ENCODE data around the gene STRN4.
"Not testable (repeated sequence)": the region's sequence is repeated elsewhere in the genome, so short reads cannot be mapped to it uniquely, and the experiment has no call there.

STRN4 gene

DNA sequence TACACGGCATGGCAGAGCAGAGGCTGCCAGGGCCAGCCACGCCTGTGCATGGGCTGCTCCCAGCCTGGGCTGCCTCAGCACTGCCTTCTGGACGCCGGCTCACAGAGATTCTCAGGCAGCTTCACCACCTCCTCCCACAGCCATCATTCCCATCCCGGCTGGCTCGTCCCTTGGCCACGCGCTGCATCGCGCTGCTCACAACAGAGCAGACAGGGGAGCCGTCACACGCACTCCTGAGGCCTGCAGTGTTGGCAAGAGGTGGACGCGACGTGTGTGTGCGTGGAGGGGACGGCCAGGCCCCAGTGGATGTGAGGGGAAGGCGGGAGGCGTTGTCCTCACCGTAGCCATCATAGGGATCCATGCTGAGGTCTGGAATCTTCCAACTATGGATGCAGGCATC is 21.8 kb downstream of the STRN4 start:
- DNase-seq: no peak

DNA sequence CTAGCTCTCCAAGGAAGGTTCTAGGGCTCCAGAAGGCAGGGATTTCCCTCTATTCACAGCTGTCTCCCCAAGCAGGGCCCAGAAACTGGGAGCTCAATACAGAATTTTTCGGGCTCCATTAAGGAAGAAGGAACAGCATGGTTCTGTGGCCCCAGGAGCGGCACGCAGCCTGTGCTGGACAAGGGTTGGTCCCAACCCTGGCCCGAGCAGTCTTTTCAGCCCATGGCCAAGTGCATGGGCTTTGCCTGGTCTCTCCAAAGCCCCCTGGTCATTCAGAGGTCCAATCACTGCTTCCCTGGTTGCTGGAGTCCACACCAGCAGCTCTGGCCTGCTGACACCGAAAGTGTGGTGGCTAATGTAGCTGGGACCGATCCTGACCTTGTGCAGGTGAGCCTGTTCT is 22.8 kb downstream of the STRN4 start:
- no peak for DNase-seq

DNA sequence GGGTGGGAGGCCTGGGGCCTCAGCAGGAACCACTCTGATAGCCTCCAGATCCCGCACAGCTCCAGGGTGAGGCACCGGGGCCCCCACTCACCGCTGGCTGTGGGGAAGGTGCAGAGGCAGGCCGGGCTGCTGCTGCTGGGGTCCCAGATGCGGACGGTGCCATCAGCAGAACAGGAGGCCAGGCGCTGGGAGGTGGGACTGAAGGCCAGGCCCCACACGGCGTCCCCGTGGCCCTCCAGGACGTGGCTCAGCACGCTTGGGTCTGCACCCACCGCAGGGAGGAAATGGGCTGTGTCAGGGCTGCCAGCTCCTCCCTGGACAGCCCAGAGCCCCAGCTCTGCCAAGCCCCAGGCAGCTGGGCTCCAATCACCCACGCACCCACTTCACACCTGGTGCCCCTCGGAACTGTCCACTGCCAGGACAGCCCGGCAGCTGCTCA is 23.2 kb downstream of the STRN4 start:
- DNase-seq: no peak

DNA sequence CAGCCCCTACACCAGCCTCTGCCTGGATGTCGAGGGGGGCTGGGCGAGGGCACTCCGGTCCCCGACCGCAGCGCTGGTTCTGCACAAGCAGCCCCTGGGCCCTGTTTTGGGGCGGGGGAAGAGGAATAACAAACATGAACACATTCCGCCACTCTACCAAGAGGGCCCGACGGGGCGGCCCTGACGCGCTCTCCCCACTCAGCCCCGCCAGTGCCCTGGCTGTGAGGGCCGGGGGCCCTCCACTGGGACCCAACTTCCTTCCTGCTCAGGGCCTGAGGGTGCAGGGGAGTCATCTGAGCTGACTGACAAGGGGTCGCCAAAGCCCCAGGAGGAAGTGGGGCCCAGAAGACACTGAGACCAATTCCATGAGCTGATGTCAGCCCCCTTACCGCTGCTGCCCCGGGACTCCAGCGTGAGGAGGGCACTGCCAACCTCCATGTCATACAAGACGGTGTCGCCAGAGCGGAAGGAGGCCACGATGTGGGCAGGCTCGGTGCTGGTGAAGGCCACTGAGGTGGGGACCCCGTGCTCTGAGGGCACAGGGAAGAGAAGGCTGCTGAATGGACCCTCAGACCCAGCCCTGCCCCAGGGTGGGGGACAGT is 23.7 kb downstream of the STRN4 start:
- DNase-seq: no peak

DNA sequence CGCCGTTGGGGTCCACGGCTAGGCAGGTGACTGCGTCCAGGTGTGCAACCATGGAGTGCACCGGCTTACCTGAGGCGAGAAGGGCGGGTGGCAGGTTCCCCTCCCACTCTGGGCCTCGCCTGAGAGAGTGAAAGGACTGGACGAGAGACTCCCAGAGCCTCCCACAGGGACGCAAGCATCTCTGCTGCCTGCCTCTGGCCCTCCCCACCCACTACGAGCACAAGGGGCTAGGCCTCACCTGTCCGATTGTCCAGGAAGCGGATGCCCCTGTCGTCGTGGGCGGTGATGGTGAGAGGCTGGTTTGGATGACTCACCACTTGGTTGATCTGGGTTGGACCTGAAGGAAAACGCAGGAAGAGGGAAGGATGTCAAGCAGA is 24.3 kb downstream of the STRN4 start:
- no peak for DNase-seq

DNA sequence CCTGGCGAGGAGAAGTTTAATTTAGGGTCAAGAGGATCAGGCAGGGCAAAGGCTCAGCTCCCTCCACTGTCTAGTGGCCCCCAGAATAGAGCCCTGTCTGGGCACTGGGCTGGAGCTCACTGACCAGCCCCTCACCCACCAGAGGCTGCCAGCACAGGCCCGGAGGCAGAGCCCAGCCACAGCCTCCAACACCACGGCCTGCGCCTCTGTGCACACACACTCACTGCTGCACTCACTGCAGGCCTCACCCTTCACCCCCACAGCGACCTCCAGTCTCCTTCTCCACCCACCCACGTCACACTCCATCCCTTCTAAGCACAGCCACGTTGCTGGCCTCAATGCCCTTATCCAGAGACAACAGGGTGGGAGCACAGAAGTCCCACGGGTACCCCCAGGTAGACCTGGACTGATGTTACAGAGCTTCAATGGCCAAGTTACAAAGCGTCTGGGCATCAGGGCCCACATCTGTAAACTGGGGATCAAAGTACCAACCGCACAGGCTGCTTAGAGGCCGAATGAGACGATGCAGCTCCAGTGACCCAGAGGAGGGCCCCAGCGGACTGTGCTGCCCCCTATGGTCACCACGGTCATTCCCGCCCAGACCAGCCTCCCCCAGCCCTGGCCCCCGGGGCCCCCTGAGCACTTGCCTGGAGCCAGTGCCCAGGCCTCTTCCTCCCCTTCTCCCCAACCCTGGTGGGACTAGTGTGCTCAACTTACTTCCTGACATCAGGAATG is 24.8 kb downstream of the STRN4 start:
- no peak for DNase-seq

DNA sequence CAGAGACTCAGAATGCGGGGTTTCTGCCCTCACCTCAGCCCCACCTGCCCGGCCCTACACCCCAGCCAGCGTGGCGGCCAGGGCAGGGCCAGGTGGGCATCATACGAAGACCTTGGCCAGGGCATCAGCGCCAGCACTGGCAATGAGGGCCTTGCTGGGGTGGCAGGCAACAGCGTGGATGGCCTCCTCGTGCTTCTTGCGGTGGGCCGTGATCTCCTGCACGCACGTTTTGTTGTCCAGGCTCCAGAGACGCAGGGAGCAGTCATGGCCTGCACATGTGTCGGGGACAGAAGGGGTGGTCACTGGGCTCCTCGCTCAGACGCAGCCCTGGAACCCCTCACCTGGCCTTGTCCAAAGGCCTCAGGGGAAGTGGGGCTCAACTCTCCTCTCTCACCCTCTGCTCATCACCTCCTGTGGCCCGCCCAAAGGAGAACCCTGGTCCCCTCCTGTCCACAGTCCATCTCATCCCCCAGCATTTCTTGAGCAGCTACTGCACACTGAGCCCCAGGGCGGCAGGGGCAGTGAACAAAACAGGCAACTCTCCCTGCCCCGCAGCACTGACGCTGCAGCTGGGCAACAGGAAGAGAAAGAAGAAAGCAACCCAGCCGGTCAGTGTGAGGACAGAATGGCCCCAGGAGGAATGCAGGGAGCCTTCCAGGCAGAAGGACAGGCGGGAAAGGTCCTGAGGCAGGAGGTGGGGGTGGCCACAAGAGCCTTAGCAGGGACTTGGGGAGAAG is 25.6 kb downstream of the STRN4 start:
- DNase-seq: no peak

DNA sequence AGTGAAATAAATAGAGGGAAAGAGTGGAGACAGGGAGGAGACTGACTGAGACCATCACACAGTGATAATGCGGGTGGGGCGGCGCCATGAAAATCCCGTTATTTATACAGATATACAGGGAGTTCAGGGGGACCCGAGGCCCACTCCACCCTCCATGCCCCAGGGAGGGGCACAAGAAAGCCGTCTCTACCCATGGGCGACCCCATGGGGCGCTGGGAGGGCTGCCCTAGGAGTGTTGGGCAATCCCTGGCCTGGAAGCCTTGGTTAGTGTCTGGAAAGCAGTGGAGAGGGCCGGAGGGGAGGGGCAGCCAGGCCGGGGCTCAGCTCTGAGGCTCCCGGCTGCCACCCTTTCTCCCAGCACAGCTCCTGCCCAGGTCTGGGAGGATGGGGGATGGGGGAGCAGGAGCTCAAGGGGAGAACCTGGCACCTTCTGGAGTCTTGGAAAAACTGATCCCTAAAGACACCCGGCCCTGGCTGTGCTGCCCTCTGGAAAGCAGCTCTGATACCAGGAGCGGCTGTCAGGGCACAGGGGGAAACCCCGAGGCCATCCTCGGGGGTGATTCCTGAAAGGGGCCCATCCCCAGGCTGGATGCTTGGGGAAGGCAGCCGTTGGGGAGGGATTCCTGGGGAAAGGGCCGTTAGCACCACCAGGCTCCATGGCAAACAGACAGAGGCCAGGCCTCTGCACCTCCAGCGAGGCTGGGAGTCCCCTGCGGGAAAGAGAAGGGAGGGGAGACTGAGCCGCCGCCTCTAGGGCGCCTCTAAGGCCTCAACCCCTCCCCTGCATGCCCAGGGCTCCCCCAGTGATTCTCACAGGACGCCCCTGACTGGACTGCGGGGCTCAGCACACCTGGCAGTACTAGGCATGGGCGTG is 26.4 kb downstream of the STRN4 start:
- no peak for DNase-seq

DNA sequence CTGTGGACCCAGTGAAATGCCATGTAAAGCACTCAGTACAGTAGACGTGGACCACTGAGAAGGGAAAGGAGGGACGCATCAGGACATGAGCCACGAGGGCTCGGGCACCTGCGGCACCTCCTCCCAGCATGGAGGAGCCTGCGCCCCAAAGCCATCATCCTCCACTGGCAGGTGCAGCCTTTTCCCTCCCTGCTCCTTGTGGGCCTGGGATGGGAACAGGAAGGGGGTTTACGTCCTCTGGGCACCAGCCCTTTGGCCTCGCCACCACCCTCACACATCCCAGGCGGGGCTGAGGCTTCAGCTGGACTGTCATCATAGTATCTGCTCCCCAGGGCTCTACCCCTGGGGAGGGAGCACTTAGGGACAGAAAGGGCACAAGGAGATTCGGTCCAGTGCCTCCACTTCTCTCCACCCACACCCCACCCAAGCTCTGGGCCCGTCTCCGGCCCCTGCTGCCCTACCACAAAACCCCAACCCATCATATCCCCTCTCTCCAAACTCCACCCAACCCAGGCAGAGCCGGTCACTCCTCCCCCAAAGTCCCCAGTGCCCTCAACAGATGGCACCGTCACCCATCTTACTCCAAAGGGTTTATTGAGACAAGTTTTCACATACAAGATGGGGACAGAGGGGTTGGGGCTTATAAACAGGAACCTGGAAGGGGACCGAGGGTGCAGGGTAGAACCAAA is 27.2 kb downstream of the STRN4 start:
- no peak for DNase-seq

DNA sequence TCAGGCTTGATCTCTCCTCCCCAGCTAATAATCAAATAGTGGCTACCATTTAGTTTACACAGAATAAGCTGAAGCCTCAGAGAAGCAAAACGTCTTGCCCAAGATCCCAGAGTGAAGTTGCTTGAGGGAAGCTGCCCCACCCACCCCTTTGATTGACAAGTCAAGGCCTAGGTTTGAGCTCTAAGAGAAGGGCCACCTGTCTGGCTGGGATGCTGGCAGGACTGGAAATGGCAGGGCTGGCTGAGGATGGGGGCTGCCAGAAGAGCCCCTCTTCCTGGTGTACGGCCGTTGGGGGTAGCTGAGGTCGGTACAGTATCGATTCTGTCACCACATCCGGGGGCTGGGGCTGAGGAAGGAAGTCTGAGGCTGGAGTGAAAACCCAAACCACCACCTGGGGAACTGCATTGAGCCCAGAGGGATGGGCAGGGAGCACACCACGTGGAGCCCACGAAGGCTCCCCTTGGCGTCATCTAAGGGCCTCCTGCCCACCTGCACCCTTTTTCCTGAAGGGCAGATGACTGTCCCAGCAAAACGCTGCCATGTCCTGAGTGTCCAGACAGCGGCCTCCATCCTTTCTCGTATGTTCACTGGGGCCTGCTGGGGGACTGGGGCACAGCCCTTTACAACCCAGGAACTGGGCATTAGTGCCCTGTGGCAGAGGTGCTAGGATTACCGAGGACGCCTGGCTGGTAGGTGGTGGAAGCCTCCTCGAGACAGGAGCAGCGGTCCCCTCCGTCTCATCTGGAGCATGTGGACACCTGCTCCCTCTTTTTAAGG is 27.9 kb downstream of the STRN4 start:
- peak; percentile 67 for DNase-seq

DNA sequence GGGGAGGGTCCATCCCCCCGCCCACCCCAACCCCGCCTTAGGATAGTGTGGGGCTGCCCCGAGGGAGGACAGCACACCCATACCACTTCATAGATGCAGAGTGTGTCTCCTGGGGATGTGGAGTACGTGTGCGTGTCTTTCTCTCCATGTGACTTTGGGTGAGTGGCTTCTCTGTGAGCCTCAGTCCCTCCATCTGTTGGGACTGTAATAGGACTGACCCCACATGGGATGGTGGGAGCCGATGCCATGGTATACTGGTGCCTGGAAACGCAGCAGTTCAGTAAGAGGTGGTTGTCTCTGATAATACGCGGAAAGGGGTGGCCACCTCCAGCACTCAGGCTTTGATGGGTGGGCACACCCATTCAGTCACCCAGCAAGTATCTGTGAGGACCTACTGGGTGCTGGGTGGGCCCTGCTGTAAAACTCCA is 28.5 kb downstream of the STRN4 start:
- peak; percentile 22 for DNase-seq

DNA sequence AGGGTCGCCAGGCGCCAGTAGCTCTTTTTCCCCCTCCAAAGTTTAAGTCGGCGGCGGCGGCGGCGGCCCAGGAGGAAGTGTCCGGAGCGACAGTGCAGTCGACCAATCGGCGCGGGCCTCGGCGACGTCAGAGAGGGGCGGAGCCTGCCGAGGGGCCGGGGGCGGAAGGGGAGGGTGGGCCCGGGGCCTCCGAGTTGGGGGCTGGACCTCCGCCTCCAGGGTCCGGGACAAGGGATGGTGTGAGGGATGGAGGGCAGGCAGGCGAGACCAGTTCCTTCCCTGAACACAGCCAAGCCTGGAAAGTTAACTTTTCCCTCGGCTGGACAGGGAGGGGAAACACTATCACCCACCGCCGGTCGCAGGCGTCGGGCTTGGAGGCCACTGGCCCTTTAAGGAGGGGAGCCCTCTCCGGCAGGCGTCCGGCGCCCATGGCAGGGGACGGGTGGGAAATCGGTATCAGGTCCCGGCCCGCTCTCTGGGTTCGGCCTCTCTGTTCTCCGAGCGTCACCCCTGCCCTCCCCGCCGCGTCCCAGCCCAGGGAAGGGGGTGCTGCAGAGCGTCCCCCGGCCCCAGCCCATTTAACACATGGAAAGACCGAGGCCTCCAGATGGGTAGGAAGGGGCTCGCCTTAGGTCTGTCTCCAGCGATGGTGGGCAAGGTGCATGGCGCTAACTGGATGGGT is 29.1 kb downstream of the STRN4 start, which contains the start of gene PRKD2:
TSS of gene PRKD2 (minus strand) at position 81 of the 682 bp plus-strand sequence. CDS start 744 bp downstream, outside the sequence.
- peak; percentile 82 for DNase-seq

DNA sequence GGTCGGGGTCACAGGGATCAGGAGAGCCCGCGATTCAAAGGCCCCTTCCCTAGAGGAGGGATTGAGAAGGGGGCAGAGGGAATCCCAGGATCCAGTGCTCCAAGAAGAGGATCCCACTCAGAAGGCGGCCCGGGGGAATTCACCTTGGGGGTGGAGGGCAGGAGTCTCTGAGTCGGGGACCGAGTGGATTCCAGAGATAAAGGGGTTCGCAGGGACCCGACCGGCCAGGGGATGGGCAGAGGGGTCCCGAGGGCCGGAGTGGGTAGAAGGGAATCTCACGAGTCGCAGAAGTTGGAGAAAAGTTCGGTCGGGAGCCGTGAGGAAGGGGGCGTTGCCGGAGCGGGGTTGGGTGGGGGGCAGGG is 29.6 kb downstream of the STRN4 start:
- no peak for DNase-seq

DNA sequence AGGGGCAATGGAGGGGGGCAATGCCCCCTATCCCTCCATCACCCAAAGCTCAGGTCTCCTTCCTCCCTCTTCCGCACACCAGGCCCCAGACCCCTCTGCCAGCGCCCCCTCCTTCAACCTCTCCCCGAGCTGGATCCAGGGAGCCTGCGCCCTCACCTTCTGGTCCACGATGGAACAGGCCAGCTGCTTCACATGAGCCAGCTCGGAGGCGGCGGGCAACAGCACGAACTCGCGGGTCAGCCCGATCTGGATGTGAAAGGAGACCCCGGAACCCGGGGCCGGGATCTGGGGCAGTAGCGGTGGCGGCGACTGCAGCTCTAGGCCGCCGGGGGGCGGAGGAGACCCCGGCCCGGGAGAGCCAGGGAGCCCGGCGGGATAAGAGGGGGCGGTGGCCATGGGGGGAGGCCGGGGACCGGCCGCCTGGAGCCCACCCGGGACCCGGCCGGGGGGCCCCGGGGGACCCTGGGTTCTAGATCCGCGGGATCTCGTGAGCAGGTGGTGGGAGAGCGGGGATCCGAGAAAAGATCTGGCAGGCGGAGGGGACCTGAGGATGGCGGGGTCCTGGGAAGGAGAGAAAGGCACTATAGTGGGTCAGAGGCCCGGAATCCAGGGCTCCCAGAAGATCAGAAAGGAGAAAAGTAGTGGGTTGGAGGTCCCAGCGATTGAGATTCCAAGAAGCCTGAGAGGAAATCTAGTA is 30.1 kb downstream of the STRN4 start:
- DNase-seq: no peak

DNA sequence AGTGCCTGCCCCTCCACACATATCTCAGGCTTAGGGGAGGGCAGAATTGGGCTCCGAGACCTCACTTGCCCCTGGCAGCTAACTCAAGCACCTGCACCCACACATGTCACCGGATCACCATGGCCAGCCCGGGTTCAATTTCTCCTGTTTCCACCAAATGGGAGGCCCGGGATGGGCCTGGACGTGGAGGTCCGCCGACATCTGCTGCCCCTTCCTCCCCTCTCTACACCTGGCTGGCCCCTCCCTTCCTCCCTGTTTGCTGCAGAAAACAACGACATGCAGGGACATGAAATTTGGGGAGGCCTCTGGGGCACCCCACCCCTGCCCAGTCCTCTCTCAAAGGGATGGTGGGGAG is 30.7 kb downstream of the STRN4 start:
- DNase-seq: no peak

DNA sequence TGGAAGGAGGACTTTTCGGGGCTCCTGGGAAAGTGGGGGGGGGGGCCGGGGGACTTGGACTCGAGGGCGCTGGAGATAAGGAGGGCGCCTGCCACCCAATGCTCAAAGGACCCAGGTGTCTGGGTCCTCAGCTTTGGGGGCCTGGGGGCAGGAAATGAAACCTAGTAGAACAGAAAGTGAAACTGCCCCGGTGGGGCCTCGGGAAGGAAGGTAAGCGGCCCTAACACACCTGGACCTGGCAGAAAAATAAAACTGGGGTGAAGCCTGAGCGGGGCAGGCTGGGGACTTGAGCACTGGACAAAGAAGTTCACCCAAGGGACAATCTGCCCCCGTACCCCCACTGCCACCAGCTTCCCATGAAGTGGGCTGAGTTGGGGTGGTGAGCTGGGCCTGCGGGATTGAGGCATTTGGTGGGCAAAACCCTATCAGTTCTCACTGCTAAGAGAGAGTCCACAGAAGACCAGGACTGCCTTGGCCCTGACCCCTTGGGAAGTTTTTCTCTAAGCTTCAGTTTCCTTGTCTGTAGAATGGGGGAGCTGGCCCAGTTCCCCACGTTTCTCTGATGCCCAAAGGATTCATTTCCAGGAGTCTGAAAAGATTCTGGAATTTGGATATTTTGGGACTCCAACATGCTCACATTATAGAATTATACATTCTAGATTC is 31.7 kb downstream of the STRN4 start:
- peak; percentile 70 for DNase-seq

DNA sequence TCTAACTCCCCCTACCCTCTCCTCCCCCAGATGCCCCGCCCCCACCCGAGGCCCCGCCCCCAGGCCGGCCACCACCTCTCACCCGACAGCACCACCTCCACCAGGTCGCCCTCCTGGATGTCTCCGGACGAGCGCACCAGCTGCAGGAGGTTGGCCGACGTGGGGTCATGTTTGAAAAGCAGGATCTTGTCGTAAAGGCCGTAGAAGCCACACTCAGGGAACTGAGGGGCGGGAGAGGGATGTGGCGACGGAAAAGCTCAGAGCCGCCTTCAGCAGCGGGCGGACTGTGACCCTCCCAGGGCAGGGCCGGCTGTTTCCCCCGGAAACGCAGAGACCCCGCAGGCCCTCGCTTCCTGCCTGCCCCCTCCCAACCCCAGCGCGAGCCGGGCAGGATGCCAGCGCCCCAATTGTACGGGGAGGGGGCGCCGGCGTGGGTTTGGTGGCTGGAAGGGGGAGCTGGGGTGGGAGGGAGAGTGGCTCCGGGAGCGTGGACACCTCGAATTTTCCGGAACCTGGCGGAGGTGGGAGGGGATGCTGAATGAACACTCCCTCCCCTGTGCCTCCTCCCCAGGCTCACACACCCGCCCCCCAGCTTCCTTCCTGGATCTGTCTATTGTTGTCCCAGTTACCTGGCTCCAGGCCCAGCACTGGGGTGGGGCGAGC is 32.3 kb downstream of the STRN4 start:
- peak; percentile 76 for DNase-seq

DNA sequence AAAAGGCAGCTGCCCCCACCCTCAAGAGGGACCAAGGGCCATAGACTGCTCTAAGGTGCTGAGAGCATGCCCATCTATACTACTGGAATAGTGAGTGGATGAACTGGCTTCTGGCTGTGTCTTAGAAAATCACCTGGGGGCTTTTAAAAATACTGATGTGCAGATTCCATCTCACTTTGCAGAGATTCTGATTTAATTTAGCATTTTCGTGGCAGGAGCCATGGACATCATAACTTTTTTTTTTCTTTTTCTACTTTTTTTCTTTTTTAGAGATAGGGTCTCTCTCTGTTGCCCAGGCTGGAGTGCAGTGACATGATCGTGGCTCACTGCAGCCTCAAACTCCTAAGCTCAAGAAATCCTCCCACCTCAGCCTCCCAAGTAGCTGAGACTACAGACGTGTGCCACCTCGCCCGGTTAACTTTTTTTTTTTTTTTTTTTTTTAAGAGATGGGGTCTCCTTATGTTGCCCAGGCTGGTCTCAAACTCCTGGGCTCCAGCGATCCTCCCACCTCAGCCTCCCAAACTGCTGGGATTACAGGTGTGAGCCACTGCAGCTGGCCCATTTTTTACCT is 33.4 kb downstream of the STRN4 start:
- not testable (repeated sequence) for DNase-seq

DNA sequence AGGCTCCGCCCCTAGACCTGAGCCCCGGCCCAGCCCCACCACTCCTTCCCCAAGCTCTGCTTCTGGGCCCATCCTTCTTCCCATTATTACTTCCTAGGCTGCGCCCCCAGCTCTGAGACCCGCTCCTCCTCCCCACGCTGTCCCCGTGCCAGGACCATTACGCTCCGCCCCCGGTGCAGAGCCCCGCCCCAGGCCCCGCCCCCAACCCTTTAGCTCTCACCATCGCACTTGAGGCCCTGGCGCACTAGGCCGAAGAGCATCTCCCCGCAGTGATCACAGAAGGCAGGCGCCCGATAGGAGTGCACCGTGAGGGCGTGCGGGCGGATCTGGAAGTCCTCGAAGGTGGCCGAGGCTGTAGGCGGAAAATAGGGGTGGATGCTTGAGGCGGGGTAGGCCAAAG is 35.6 kb downstream of the STRN4 start:
- no peak for DNase-seq

All from activated gamma-delta T cell treated with Interleukin-2 at 50 U/mL for 16 hours (primary cell).